Activated naive CD4-positive, alpha-beta T cell treated with anti-CD3 and anti-CD28 coated beads, Interleukin-2, amount 50 U/mL, for 24 hours (primary cell): ENCODE results near the gene GOLGA6B.
A peak's percentile ranks its signal among the peaks of the same experiment; 100 is the strongest.
"Not testable (repeated sequence)": the region's sequence is repeated elsewhere in the genome, so short reads cannot be mapped to it uniquely, and the experiment has no call there.

ENCODE experiments used
- H3K27ac Mint-ChIP-seq: one replicate; pipeline ENCODE4 v1.8.0; 2021; ENCODE audit warnings: mild to moderate bottlenecking, mixed read lengths
- H3K27me3 Mint-ChIP-seq: one replicate; pipeline ENCODE4 v1.8.0; 2021; ENCODE audit warnings: mixed read lengths
- H3K36me3 Mint-ChIP-seq: one replicate; pipeline ENCODE4 v1.8.0; 2021; ENCODE audit warnings: mixed read lengths
- H3K4me1 Mint-ChIP-seq: one replicate; pipeline ENCODE4 v1.8.0; 2021; ENCODE audit warnings: mixed read lengths
- H3K4me3 Mint-ChIP-seq: one replicate; pipeline ENCODE4 v1.8.0; 2021; ENCODE audit warnings: mild to moderate bottlenecking, mixed read lengths
- H3K9me3 Mint-ChIP-seq: one replicate; pipeline ENCODE4 v1.8.0; 2021; ENCODE audit warnings: mixed read lengths

Gene GOLGA6B

GRCh38 chr15:72642271-72642670 lies 12.2 kb upstream of the GOLGA6B start:
- H3K36me3 Mint-ChIP-seq, H3K4me1 Mint-ChIP-seq, H3K27ac Mint-ChIP-seq, H3K9me3 Mint-ChIP-seq, H3K4me3 Mint-ChIP-seq, H3K27me3 Mint-ChIP-seq: not testable (repeated sequence)

GRCh38 chr15:72648631-72649253 lies 5.8 kb upstream of the GOLGA6B start:
- not testable (repeated sequence) for H3K36me3 Mint-ChIP-seq, H3K27me3 Mint-ChIP-seq, H3K4me3 Mint-ChIP-seq, H3K27ac Mint-ChIP-seq, H3K9me3 Mint-ChIP-seq, H3K4me1 Mint-ChIP-seq

- H3K36me3 Mint-ChIP-seq, H3K4me1 Mint-ChIP-seq, H3K27me3 Mint-ChIP-seq, H3K27ac Mint-ChIP-seq, H3K9me3 Mint-ChIP-seq, H3K4me3 Mint-ChIP-seq: not testable (repeated sequence)
These were observed 1.5 kb downstream of the GOLGA6B start for GRCh38 chr15:72656014-72656413.

- not testable (repeated sequence) for H3K9me3 Mint-ChIP-seq, H3K27ac Mint-ChIP-seq, H3K4me1 Mint-ChIP-seq, H3K36me3 Mint-ChIP-seq, H3K4me3 Mint-ChIP-seq, H3K27me3 Mint-ChIP-seq
These were observed 6.6 kb downstream of the GOLGA6B start for GRCh38 chr15:72661081-72661480.

GRCh38 chr15:72663931-72664330 lies 9.4 kb downstream of the GOLGA6B start:
- H3K4me1 Mint-ChIP-seq, H3K27ac Mint-ChIP-seq, H3K27me3 Mint-ChIP-seq, H3K36me3 Mint-ChIP-seq, H3K4me3 Mint-ChIP-seq, H3K9me3 Mint-ChIP-seq: not testable (repeated sequence)

GRCh38 chr15:72665706-72666105 lies 11.2 kb downstream of the GOLGA6B start:
- not testable (repeated sequence) for H3K27me3 Mint-ChIP-seq, H3K4me1 Mint-ChIP-seq

GRCh38 chr15:72669803-72670202 lies 15.3 kb downstream of the GOLGA6B start:
- H3K9me3 Mint-ChIP-seq, H3K4me3 Mint-ChIP-seq, H3K4me1 Mint-ChIP-seq, H3K36me3 Mint-ChIP-seq, H3K27me3 Mint-ChIP-seq, H3K27ac Mint-ChIP-seq: not testable (repeated sequence)

More at GRCh38 chr15:72665706-72666105, 11.2 kb downstream of the GOLGA6B start:
- not testable (repeated sequence) for H3K27ac Mint-ChIP-seq, H3K36me3 Mint-ChIP-seq, H3K9me3 Mint-ChIP-seq, H3K4me3 Mint-ChIP-seq

GRCh38 chr15:72670656-72671352 lies 16.3 kb downstream of the GOLGA6B start:
- not testable (repeated sequence) for H3K9me3 Mint-ChIP-seq, H3K4me1 Mint-ChIP-seq, H3K36me3 Mint-ChIP-seq, H3K27ac Mint-ChIP-seq, H3K27me3 Mint-ChIP-seq
- peak overlapping the region; percentile 56 for H3K4me3 Mint-ChIP-seq

- Mint-ChIP-seq H3K4me3 (no peak overlapping the region), H3K27ac (no peak overlapping the region), H3K27me3 (peaks cover 3% of the 10 kb centered on the region), H3K36me3 (no peaks in the 10 kb centered on the region), H3K4me1 (no peaks in the 10 kb centered on the region), H3K9me3 (no peaks in the 10 kb centered on the region)
These were observed 17.0 kb downstream of the GOLGA6B start for GRCh38 chr15:72671525-72671924.

GRCh38 chr15:72676838-72677237 lies 22.3 kb downstream of the GOLGA6B start:
- H3K9me3 Mint-ChIP-seq: no peaks in the 10 kb centered on the region
- no peak overlapping the region for H3K4me3 Mint-ChIP-seq
- no peaks in the 10 kb centered on the region for H3K36me3 Mint-ChIP-seq
- no peaks in the 10 kb centered on the region for H3K4me1 Mint-ChIP-seq
- no peak overlapping the region for H3K27ac Mint-ChIP-seq
- H3K27me3 Mint-ChIP-seq: peaks cover 9% of the 10 kb centered on the region

- Mint-ChIP-seq H3K4me3 (no peak overlapping the region), H3K36me3 (no peaks in the 10 kb centered on the region), H3K27ac (no peak overlapping the region), H3K4me1 (peaks cover 14% of the 10 kb centered on the region), H3K9me3 (no peaks in the 10 kb centered on the region), H3K27me3 (peaks cover 7% of the 10 kb centered on the region)
These were observed 26.4 kb downstream of the GOLGA6B start for GRCh38 chr15:72680931-72681330.

GRCh38 chr15:72682772-72683171 lies 28.3 kb downstream of the GOLGA6B start:
- Mint-ChIP-seq H3K4me1 (peaks cover 22% of the 10 kb centered on the region), H3K27ac (peak overlapping the region; percentile 81), H3K4me3 (peak overlapping the region; percentile 59), H3K9me3 (no peaks in the 10 kb centered on the region), H3K36me3 (no peaks in the 10 kb centered on the region), H3K27me3 (peaks cover 2% of the 10 kb centered on the region)

GRCh38 chr15:72685301-72685924 lies 30.9 kb downstream of the GOLGA6B start:
- peaks cover 28% of the 10 kb centered on the region for H3K4me1 Mint-ChIP-seq

GRCh38 chr15:72685925-72686794 lies 31.7 kb downstream of the GOLGA6B start, which contains the start of the genes BBS4 and HIGD2B:
Gene BBS4, plus strand, starts transcription at chr15:72686207. Its CDS starts 21 bp downstream, at chr15:72686228.
Gene HIGD2B, minus strand, starts transcription at chr15:72686182. Its CDS starts 9,808 bp downstream, at chr15:72676374.
- H3K4me3 Mint-ChIP-seq: peak within 1 kb of the TSS; percentile 99
- H3K27ac Mint-ChIP-seq: peak within 1 kb of the TSS; percentile 97
- H3K9me3 Mint-ChIP-seq: no peaks in the 10 kb centered on the region
- no peaks in the 10 kb centered on the region for H3K27me3 Mint-ChIP-seq
- H3K36me3 Mint-ChIP-seq: no peaks in the 10 kb centered on the region
- peaks cover 28% of the 10 kb centered on the region for H3K4me1 Mint-ChIP-seq

More at GRCh38 chr15:72685301-72685924, 30.9 kb downstream of the GOLGA6B start:
- Mint-ChIP-seq H3K36me3 (no peaks in the 10 kb centered on the region), H3K27me3 (no peaks in the 10 kb centered on the region), H3K4me3 (peak overlapping the region; percentile 99), H3K9me3 (no peaks in the 10 kb centered on the region), H3K27ac (peak overlapping the region; percentile 97)

GRCh38 chr15:72688697-72689096 lies 34.2 kb downstream of the GOLGA6B start:
- H3K27ac Mint-ChIP-seq: no peak overlapping the region

More at GRCh38 chr15:72688697-72689096, 34.2 kb downstream of the GOLGA6B start:
- Mint-ChIP-seq H3K36me3 (no peaks in the 10 kb centered on the region), H3K9me3 (no peaks in the 10 kb centered on the region), H3K27me3 (no peaks in the 10 kb centered on the region), H3K4me3 (no peak overlapping the region), H3K4me1 (peaks cover 29% of the 10 kb centered on the region)
